HCT116 (cell line): ENCODE measurements around the gene BTBD9. TPM values are rescaled to one million over a fixed set of nuclear protein-coding genes. Genes with fewer than 3 reads are reported as not detected.

Experiments
- ATAC-seq: fragments of 200-7000 bp; cut with Tn5 transposase; 2 replicates; pipeline ENCODE4 v1.9.1; 2020; ENCODE audit warnings: mild to moderate bottlenecking, moderate library complexity
- BruUV-seq: library from RNA; stranded (reverse); fragments of 400-500 nt; replicated peaks from 2 replicates; lab custom pipeline; 2021; lab: Mats Ljungman, UMichigan
- CTCF ChIA-PET: fragments of 300-600 bp; sonication (Branson Sonifier 250); formaldehyde crosslinking; loops from one replicate; lab custom pipeline; 2021; ENCODE audit warnings: antibody characterized with exemption; lab: Charles Lee
- POLR2A ChIA-PET: fragments of 300-600, 350-600 bp; sonication (Branson Sonifier 250); formaldehyde crosslinking; loops from one replicate; lab custom pipeline; 2021; ENCODE audit warnings: antibody characterized with exemption; lab: Charles Lee
- RAD21 ChIA-PET, 2 experiments: fragments of 300-600 bp; sonication (Branson Sonifier 250); formaldehyde crosslinking; loops; one replicate each; lab custom pipeline; 2023; ENCODE audit warnings: low total read pairs in 2 of 2; ENCODE audit not compliant: uncharacterized antibody in 2 of 2, unreplicated experiment in 2 of 2, low non-redundant PET in 1 of 2; lab: Charles Lee
- DNase-seq: peaks from one replicate; pipeline ENCODE4 v3.0.0-alpha.2; 2010; ENCODE audit warnings: low read depth, low spot score
- H2AFZ ChIP-seq: fragments of 200-600 bp; shearing (Covaris generic), sonication (generic); 2 replicates; pipeline ENCODE4 v1.6.1; 2017; ENCODE audit warnings: low read depth, mixed run types, mixed read lengths, antibody characterized with exemption, low read length; ENCODE audit not compliant: poor library complexity, severe bottlenecking
- H3K27ac ChIP-seq: 2 replicates; pipeline ENCODE4 v1.5.1; 2012; ENCODE audit warnings: low read depth, low read length
- H3K27me3 ChIP-seq: fragments of 200-600 bp; sonication (generic); 2 replicates; pipeline ENCODE4 v1.6.1; 2016; ENCODE audit warnings: mixed run types, low read length, mixed read lengths; ENCODE audit not compliant: insufficient read depth
- H3K36me3 ChIP-seq, 2 experiments: fragments of 200-500 bp in 1 of 2; fragments of 200-600 bp in 1 of 2; sonication (Bioruptor generic) in 1 of 2; sonication (generic) in 1 of 2; 2 replicates each; pipeline versions ENCODE4 v1.5.1 to v1.6.1; 2014 to 2016; ENCODE audit warnings: low read length in 2 of 2, inconsistent platforms in 1 of 2, mixed read lengths in 1 of 2, mixed run types in 1 of 2; ENCODE audit not compliant: insufficient read depth in 2 of 2, control insufficient read depth in 1 of 2
- H3K4me1 ChIP-seq, 2 experiments: fragments of 200-600 bp in 1 of 2; sonication (generic) in 1 of 2; 2 replicates each; pipeline versions ENCODE4 v1.5.1 to v1.6.1; 2012 to 2017; ENCODE audit warnings: low read length in 2 of 2, inconsistent platforms in 1 of 2, mild to moderate bottlenecking in 1 of 2, mixed read lengths in 1 of 2, mixed run types in 1 of 2, moderate library complexity in 1 of 2; ENCODE audit not compliant: insufficient read depth in 2 of 2, control insufficient read depth in 1 of 2
- H3K4me2 ChIP-seq: fragments of 200-600 bp; sonication (generic); 2 replicates; pipeline ENCODE4 v1.6.1; 2017; ENCODE audit warnings: mixed run types, low read length, mixed read lengths
- H3K4me3 ChIP-seq, 2 experiments: fragments of 200-600 bp in 1 of 2; sonication (generic) in 1 of 2; replicated peaks in 1 of 2; 2 replicates each; pipeline ENCODE4 v1.5.1; 2011 to 2016; ENCODE audit warnings: low read length in 2 of 2, control low read depth in 1 of 2, low read depth in 1 of 2, mild to moderate bottlenecking in 1 of 2, mixed read lengths in 1 of 2, mixed run types in 1 of 2
- H3K79me2 ChIP-seq: fragments of 200-600 bp; sonication (generic); 2 replicates; pipeline ENCODE4 v1.6.1; 2017; ENCODE audit warnings: mild to moderate bottlenecking, mixed run types, low read length, moderate library complexity, mixed read lengths; ENCODE audit not compliant: insufficient read depth
- H3K9ac ChIP-seq: fragments of 200-600 bp; sonication (generic); 2 replicates; pipeline ENCODE4 v1.6.1; 2016; ENCODE audit warnings: low read length, mixed read lengths
- H3K9me2 ChIP-seq: fragments of 200-600 bp; sonication (generic), shearing (Covaris generic); 2 replicates; pipeline ENCODE4 v1.6.1; 2017; ENCODE audit warnings: mixed run types, mild to moderate bottlenecking, moderate library complexity; ENCODE audit not compliant: insufficient read depth
- H3K9me3 ChIP-seq, 2 experiments: fragments of 200-500 bp in 1 of 2; fragments of 200-600 bp in 1 of 2; sonication (Bioruptor generic) in 1 of 2; sonication (generic) in 1 of 2; 2 replicates each; pipeline ENCODE4 v1.6.1; 2014 to 2017; ENCODE audit warnings: low read length in 2 of 2, mixed read lengths in 2 of 2, inconsistent platforms in 1 of 2, low read depth in 1 of 2, mild to moderate bottlenecking in 1 of 2, mixed run types in 1 of 2, moderate library complexity in 1 of 2; ENCODE audit not compliant: control insufficient read depth in 1 of 2, insufficient read depth in 1 of 2
- H4K20me1 ChIP-seq: fragments of 200-600 bp; sonication (generic), shearing (Covaris generic); 2 replicates; pipeline ENCODE4 v1.6.1; 2017; ENCODE audit warnings: mixed run types, mild to moderate bottlenecking, moderate library complexity; ENCODE audit not compliant: insufficient read depth
- ATF3 ChIP-seq: IDR thresholded peaks from 2 replicates; pipeline ENCODE4 v1.6.1; 2012
- CEBPB ChIP-seq: IDR thresholded peaks from 2 replicates; pipeline ENCODE4 v1.6.1; 2012; ENCODE audit warnings: low read depth
- ELF1 ChIP-seq: IDR thresholded peaks from 2 replicates; pipeline ENCODE4 v1.6.1; 2012; ENCODE audit warnings: low read depth, borderline replicate concordance
- EZH2phosphoT487 ChIP-seq: fragments of 200-600 bp; IDR thresholded peaks from 2 replicates; pipeline ENCODE4 v1.6.1; 2018; ENCODE audit warnings: antibody characterized with exemption, borderline replicate concordance
- JUND ChIP-seq: IDR thresholded peaks from 2 replicates; pipeline ENCODE4 v1.6.1; 2012
- MAX ChIP-seq: IDR thresholded peaks from 2 replicates; pipeline ENCODE4 v1.6.1; 2012
- POLR2A ChIP-seq: IDR thresholded peaks from 2 replicates; pipeline ENCODE4 v1.7.0; 2011; ENCODE audit warnings: borderline replicate concordance; ENCODE audit not compliant: insufficient read depth, insufficient read length; ENCODE audit errors: extremely low read depth
- POLR2AphosphoS5 ChIP-seq: IDR thresholded peaks from 2 replicates; pipeline ENCODE4 v1.6.1; 2011; ENCODE audit warnings: mild to moderate bottlenecking, low read depth, low read length, moderate library complexity
- RAD21 ChIP-seq: IDR thresholded peaks from 2 replicates; pipeline ENCODE4 v1.6.1; 2012; ENCODE audit warnings: low read depth, mild to moderate bottlenecking
- REST ChIP-seq: IDR thresholded peaks from 2 replicates; pipeline ENCODE4 v1.6.1; 2012; ENCODE audit warnings: low read depth
- SIN3A ChIP-seq: IDR thresholded peaks from 2 replicates; pipeline ENCODE4 v1.6.1; 2012; ENCODE audit warnings: low read depth
- SP1 ChIP-seq: IDR thresholded peaks from 2 replicates; pipeline ENCODE4 v1.6.1; 2012; ENCODE audit warnings: low read depth
- SRF ChIP-seq: IDR thresholded peaks from 2 replicates; pipeline ENCODE4 v1.6.1; 2012; ENCODE audit warnings: low read depth
- ZFX ChIP-seq: fragments of 450-650 bp; IDR thresholded peaks from 2 replicates; pipeline ENCODE4 v1.6.1; 2017
- ZNF274 ChIP-seq: fragments of 200-500 bp; sonication (Bioruptor generic); IDR thresholded peaks from 2 replicates; pipeline ENCODE4 v1.6.1; 2014; ENCODE audit warnings: mild to moderate bottlenecking, low read depth, low read length, inconsistent platforms
- intact Hi-C: fragments of 100-400 bp; cut with micrococcal nuclease; formaldehyde crosslinking; loops from 2 replicates; pipeline ENCODE4 v1.10.0; 2022
- total RNA-seq: library from RNA; stranded (reverse); gene quantifications from one replicate; pipeline ENCODE4 v1.2.1, GENCODE V29; 2021; ENCODE audit not compliant: unreplicated experiment

Gene BTBD9
- total RNA-seq, 1 experiment from 2014 or later = 10.9 TPM

DNA sequence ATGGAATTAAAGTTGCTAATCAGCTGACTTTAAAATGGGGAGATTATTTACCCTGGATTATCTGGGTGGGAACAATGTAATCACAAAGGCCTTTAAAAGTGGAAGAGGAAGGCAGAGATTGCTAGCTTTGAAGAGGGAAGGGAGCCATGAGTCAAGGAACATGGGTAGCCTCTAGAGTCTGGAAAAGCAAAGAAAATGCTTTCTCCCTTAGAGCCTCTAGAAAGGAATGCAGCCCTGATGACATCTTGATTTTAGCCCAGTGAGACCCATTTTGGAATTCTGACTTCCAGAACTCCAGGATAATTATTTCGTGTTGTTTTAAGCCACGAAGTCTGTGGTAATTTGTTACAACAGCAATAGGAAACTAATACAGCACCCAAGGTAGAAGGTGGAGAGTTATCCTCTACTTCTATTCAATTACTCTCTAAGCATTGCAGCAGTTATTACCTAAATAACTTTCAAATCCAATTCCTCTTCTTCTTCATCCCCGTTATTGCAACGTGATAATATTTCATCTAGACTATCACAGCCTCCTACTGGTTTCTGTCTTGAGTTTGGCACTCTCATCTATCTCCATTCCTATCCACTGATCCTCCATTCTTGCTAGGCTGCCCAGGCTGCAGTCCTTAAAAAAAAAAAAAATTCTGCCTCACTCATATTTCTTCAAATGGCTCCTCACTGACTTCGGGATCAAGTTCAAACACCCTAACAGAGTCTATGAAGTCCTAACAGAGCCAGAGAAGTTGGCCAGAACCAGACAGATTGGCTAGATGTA lies 224.3 kb downstream of the BTBD9 start:
- no peak for TF ChIP-seq ELF1
- no peak for DNase-seq
- CTCF ChIA-PET = no interaction called here
- Histone ChIP-seq H3K9me2 (no peaks in the 10 kb centered on the region), H3K9me3 (no peaks in the 10 kb centered on the region), H3K9ac (no peak overlapping the region), H3K4me1 (no peaks in the 10 kb centered on the region), H3K27me3 (no peaks in the 10 kb centered on the region), H3K36me3 (no peaks in the 10 kb centered on the region), H2AFZ (no peak overlapping the region), H3K4me3 (no peak overlapping the region), H4K20me1 (no peaks in the 10 kb centered on the region), H3K4me2 (no peak overlapping the region), H3K27ac (no peak overlapping the region), H3K79me2 (no peaks in the 10 kb centered on the region)
- no peak for ATAC-seq
- RAD21 ChIA-PET = no interaction called here
- intact Hi-C loops = no loop called here
- BruUV-seq = no TSS peak
- POLR2A ChIA-PET = no interaction called here

- CTCF ChIA-PET = no interaction called here
- Histone ChIP-seq H3K4me1 (no peaks in the 10 kb centered on the region), H3K27me3 (no peaks in the 10 kb centered on the region), H3K79me2 (no peaks in the 10 kb centered on the region), H2AFZ (no peak overlapping the region), H3K9me3 (no peaks in the 10 kb centered on the region), H3K9ac (no peak overlapping the region), H3K27ac (no peak overlapping the region), H3K4me3 (no peak overlapping the region), H3K4me2 (no peak overlapping the region), H3K36me3 (no peaks in the 10 kb centered on the region), H3K9me2 (no peaks in the 10 kb centered on the region), H4K20me1 (no peaks in the 10 kb centered on the region)
- POLR2A ChIA-PET = no interaction called here
- intact Hi-C loops = no loop called here
- TF ChIP-seq SRF = no peak
- TF ChIP-seq ATF3 = no peak
- no peak for TF ChIP-seq ZFX
- TF ChIP-seq JUND = no peak
- no peak for TF ChIP-seq SP1
- TF ChIP-seq MAX = no peak
- TF ChIP-seq POLR2A = no peak
- TF ChIP-seq POLR2AphosphoS5 = no peak
- no peak for TF ChIP-seq RAD21
- TF ChIP-seq ZNF274 = no peak
- TF ChIP-seq CEBPB = no peak
- no peak for TF ChIP-seq REST
- TF ChIP-seq EZH2phosphoT487 = no peak
- no peak for TF ChIP-seq SIN3A
- no TSS peak for BruUV-seq
- ATAC-seq = no peak
- DNase-seq = no peak
- RAD21 ChIA-PET = interaction anchor here in 1 of 2 experiments (0.5 kb wide), 1 partner anchor 616 kb away, joined by 4 read pairs; no protein-coding TSS in a partner anchor
Observed at GRCh38 chr6:38413102-38413800, 226.5 kb downstream of the BTBD9 start.
